Natural killer cell treated with Interleukin-12 subunit alpha and Interleukin-12 subunit beta and Interleukin-15 and Interleukin-18, amount 100 ng/mL, for 72 hours (primary cell): ENCODE data around the gene SUMF1. TPM values are rescaled to one million over a fixed set of nuclear protein-coding genes. Genes with fewer than 3 reads are reported as not detected.
A peak's percentile ranks its signal among the peaks of the same experiment; 100 is the strongest.

Experiments
- ATAC-seq, 2 donors: fragments of 150-1000 bp; cut with Tn5 transposase in 1 of 2; sonication (Bioruptor Pico), chemical (Tn5 transposase) in 1 of 2; 2 replicates each; pipeline ENCODE4 v1.10.0; 2021
- DNase-seq: peaks from one replicate; pipeline ENCODE4 v3.0.0; 2022; ENCODE audit warnings: low spot score
- H3K27ac Mint-ChIP-seq, 2 donors: 1 replicate in 1 of 2; 2 replicates in 1 of 2; pipeline ENCODE4 v1.8.0; 2022; ENCODE audit warnings: mixed read lengths in 2 of 2, mild to moderate bottlenecking in 1 of 2, moderate library complexity in 1 of 2
- H3K27me3 Mint-ChIP-seq, 2 donors: 1 replicate in 1 of 2; 2 replicates in 1 of 2; pipeline ENCODE4 v1.8.0; 2022; ENCODE audit warnings: mixed read lengths in 2 of 2
- H3K36me3 Mint-ChIP-seq: one replicate; pipeline ENCODE4 v1.8.0; 2022; ENCODE audit warnings: mixed read lengths
- H3K4me1 Mint-ChIP-seq, 2 donors: 1 replicate in 1 of 2; 2 replicates in 1 of 2; pipeline ENCODE4 v1.8.0; 2022; ENCODE audit warnings: low read depth in 2 of 2, mixed read lengths in 2 of 2, mild to moderate bottlenecking in 1 of 2
- H3K4me3 Mint-ChIP-seq: one replicate; pipeline ENCODE4 v1.8.0; 2022; ENCODE audit warnings: mixed read lengths
- H3K9me3 Mint-ChIP-seq: 2 replicates; pipeline ENCODE4 v1.8.0; 2022; ENCODE audit warnings: mixed read lengths
- total RNA-seq, 2 donors: library from RNA; stranded (reverse); gene quantifications; one replicate each; pipeline ENCODE4 v1.2.3, GENCODE V29; 2022

Gene SUMF1
- total RNA-seq, 2 donors from 2014 or later = 13.6 to 13.7 TPM

DNA sequence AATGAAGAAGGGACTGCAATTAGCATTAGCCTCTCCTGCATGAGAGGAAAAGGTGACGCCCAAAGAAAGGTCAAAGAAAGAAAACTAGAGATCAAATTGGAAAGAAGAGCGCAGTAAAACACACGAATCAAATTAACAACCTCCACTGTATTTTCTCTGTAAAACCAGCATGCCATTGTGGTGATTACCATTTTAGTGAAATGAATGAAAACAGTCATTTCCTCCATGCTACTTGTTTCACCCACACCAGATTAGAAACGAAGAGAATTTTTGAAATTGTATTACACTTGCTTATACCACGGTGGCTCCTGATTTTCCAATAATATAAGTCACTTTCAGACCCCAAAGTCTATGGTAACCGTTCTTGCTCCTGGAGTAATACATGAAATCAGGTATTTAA lies 71.6 kb downstream of the SUMF1 start:
- Mint-ChIP-seq H3K4me3 (peak overlapping the region; percentile 70), H3K27me3 (no peaks in the 10 kb centered on the region), H3K9me3 (no peaks in the 10 kb centered on the region), H3K4me1 (peaks cover 37 to 43% of the 10 kb centered on the region in 2 donors), H3K27ac (peak overlapping the region; percentile 95 to 98), H3K36me3 (peaks cover 25% of the 10 kb centered on the region)
- peak in 1 of 2 donors; percentile 42 for ATAC-seq
- DNase-seq = no peak

DNA sequence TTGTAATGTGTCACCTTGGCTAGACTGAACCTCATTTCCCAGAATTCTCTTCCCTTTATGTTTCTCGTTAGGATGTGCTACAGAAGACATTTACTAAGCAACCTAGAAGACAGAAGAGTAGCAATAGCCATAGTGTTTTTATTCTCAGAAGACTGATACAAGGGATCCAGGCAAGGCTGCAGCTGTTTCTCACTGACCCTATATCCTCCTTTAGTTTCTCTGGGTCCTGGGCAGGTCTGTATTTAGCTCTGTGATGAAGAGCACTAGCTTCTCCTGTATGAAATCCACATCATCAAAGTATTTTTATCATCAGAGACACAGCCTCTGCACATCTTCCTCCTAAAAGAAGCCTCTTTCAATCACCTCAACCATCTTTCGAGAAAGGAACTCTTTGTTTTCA lies 72.5 kb downstream of the SUMF1 start:
- no peak for DNase-seq
- H3K27ac Mint-ChIP-seq = peak overlapping the region; percentile 95 to 98
- peaks cover 37 to 43% of the 10 kb centered on the region in 2 donors for H3K4me1 Mint-ChIP-seq
- H3K9me3 Mint-ChIP-seq = no peaks in the 10 kb centered on the region
- H3K4me3 Mint-ChIP-seq = peak overlapping the region; percentile 70
- ATAC-seq = peak; percentile 48 to 59
- H3K27me3 Mint-ChIP-seq = no peaks in the 10 kb centered on the region
- peaks cover 25% of the 10 kb centered on the region for H3K36me3 Mint-ChIP-seq

DNA sequence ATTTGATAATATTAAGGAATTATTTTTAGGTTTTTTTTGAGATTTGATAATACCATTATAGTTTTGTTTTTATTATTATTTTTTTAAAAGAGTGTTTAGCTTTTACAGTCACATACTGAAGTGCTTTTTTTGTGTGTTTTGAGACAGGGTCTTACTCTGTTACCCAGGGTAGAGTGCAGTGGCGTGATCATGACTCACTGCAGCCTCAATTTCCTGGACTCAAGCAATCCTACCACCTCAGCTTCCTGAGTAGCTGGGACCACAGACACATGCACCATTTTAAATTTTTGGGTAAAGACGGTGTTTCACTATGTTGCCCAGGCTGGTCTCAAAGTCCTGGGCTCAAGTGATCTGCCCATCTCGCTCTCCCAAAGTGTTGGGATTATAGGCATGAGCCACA lies 73.0 kb downstream of the SUMF1 start:
- no peaks in the 10 kb centered on the region for H3K9me3 Mint-ChIP-seq
- H3K36me3 Mint-ChIP-seq = peaks cover 25% of the 10 kb centered on the region
- peak; percentile 90 to 91 for ATAC-seq
- H3K4me3 Mint-ChIP-seq = peak overlapping the region; percentile 70
- peak; percentile 70 for DNase-seq
- peak overlapping the region; percentile 95 to 98 for H3K27ac Mint-ChIP-seq
- H3K27me3 Mint-ChIP-seq = no peaks in the 10 kb centered on the region
- peaks cover 37 to 43% of the 10 kb centered on the region in 2 donors for H3K4me1 Mint-ChIP-seq

DNA sequence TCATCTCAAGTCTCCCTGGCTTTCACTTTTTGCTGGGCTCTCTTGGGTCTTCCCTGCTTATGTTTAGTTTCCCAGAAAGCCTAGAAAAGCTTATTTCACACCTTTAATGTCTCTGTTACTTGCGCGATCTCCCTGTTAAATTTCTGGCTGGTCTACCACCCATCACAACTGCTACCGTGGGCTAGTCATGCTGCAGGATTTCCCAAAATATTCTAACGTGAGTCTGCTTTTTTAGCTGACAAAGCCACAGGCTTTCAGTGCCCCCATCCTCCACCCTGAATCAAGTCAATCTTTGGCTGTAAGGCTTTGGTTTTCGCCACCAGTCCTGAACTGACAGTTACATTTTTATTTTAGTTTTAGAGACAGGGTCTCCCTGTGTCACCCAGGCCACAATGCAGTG lies 74.1 kb downstream of the SUMF1 start:
- H3K27ac Mint-ChIP-seq = peak overlapping the region; percentile 95 to 98
- no peak for DNase-seq
- H3K4me3 Mint-ChIP-seq = peak overlapping the region; percentile 75
- H3K9me3 Mint-ChIP-seq = no peaks in the 10 kb centered on the region
- H3K36me3 Mint-ChIP-seq = peaks cover 25% of the 10 kb centered on the region
- peaks cover 39 to 49% of the 10 kb centered on the region in 2 donors for H3K4me1 Mint-ChIP-seq
- no peaks in the 10 kb centered on the region for H3K27me3 Mint-ChIP-seq
- peak; percentile 37 to 64 for ATAC-seq

DNA sequence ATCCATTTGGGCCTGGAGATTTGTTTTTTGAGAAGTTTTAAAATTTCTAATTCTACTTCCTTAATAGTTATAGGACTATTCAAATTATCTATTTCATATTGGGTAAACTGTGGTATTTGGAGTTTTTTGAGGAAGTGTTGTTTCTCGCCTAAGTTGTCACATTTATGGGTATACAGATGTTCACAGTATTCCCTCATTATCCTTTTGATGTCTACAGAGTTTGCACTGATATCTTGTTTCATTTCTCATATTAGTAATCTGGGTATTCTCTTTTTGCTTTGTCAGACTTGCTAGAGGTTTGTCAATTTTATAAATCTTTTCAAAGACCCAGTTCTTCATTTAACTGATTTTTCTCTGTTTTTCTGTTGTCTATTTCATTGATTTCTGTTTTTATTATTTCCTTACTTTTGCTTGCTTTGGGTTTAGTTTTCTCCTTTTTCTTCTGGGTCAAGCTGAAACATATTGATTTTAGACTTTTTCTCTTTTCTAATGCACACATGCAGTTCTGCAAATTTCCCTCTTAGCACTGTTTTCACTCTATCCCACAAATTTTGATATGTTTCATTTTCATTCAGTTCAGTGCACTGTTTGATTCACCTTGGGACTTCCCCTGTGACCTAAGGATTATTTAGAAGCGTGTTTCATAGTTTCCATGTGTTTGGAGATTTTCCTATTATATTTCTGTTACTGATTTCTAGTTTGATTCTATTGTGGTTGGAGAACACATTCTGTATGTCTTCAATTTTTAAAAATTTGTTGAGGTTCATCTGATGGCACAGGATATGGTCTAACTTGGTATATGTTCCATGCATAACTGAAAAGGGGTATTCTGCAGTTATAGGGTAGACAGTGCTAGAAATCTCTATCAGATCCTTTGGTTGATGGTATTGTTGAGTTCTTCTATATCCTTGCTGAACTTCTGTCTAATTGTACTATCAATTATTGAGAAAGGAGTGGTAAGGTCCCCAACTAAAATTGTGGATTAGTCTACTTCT lies 79.6 kb downstream of the SUMF1 start:
- DNase-seq = no peak
- no peaks in the 10 kb centered on the region for H3K27me3 Mint-ChIP-seq
- peaks cover 8% of the 10 kb centered on the region for H3K36me3 Mint-ChIP-seq
- peak overlapping the region; percentile 25 to 65 for H3K27ac Mint-ChIP-seq
- ATAC-seq = peak; percentile 55 to 60
- no peaks in the 10 kb centered on the region for H3K9me3 Mint-ChIP-seq
- H3K4me3 Mint-ChIP-seq = peak overlapping the region; percentile 18
- peaks cover 8 to 21% of the 10 kb centered on the region in 2 donors for H3K4me1 Mint-ChIP-seq

DNA sequence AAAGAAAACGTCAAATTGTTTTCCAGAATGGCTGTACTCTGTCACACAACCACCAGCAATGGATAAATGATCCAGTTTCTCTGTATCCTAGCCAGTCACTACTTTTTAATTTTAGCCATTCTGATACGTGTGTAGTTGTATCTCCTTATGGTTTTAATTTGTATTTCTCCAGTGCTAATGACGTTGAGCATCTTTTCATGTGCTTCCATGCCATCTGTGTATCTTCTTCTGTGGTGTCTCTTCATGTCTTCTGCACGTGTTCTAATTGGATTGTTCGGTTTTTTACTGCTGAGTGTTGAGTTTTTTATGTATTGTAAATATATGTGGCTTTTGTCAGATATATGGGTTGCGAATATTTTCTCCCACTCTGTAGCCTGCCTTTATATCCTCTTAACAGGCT lies 81.9 kb downstream of the SUMF1 start:
- Mint-ChIP-seq H3K4me1 (peaks cover 8 to 21% of the 10 kb centered on the region in 2 donors), H3K27ac (no peak overlapping the region), H3K27me3 (no peaks in the 10 kb centered on the region), H3K36me3 (peaks cover 4% of the 10 kb centered on the region), H3K4me3 (no peak overlapping the region), H3K9me3 (no peaks in the 10 kb centered on the region)
- no peak for ATAC-seq
- no peak for DNase-seq

DNA sequence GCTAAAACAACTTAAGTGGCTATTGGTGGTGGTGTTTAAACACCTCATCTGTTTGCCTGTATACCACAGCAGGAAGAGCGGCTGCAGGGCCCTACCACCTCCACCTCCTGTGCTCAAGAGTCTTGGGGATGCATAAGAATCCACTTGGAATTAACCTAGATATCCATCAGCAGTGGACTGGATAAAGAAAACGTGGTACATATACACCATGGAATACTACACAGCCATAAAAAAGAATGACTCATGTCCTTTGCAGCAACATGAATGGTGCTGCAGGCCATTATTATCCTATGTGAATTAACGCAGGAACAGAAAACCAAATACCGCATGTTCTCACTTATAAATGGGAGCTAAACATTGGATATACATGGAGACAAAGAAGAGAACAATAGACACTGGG lies 87.1 kb downstream of the SUMF1 start:
- DNase-seq (no peak), ATAC-seq (no peak)
- no peaks in the 10 kb centered on the region for H3K4me1 Mint-ChIP-seq
- no peaks in the 10 kb centered on the region for H3K27me3 Mint-ChIP-seq
- no peak overlapping the region for H3K4me3 Mint-ChIP-seq
- H3K27ac Mint-ChIP-seq = no peak overlapping the region
- H3K36me3 Mint-ChIP-seq = peaks cover 16% of the 10 kb centered on the region
- no peaks in the 10 kb centered on the region for H3K9me3 Mint-ChIP-seq

DNA sequence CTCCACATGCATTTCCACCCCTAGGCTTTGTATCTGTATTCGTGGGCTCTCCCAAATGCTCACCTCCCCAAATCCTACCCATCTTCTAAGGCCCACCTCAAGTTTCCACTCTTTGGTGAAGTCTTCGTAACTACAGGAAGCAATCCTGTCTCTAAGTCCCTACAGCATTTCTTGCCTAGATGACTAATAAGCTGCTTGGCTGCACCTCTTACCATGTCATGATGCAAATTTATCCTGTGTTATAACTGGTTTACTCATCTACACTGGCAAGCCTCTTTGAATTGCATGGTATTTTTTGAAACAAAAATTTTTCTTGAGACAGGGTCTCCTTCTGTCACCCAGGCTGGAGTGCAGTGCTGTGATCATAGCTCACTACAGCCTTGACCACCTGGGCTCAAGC lies 90.6 kb downstream of the SUMF1 start:
- peaks cover 30% of the 10 kb centered on the region for H3K36me3 Mint-ChIP-seq
- no peaks in the 10 kb centered on the region for H3K4me1 Mint-ChIP-seq
- H3K9me3 Mint-ChIP-seq = peaks cover 5% of the 10 kb centered on the region
- H3K27me3 Mint-ChIP-seq = no peaks in the 10 kb centered on the region
- H3K4me3 Mint-ChIP-seq = no peak overlapping the region
- no peak overlapping the region for H3K27ac Mint-ChIP-seq
- DNase-seq (no peak), ATAC-seq (peak in 1 of 2 donors; percentile 36)

DNA sequence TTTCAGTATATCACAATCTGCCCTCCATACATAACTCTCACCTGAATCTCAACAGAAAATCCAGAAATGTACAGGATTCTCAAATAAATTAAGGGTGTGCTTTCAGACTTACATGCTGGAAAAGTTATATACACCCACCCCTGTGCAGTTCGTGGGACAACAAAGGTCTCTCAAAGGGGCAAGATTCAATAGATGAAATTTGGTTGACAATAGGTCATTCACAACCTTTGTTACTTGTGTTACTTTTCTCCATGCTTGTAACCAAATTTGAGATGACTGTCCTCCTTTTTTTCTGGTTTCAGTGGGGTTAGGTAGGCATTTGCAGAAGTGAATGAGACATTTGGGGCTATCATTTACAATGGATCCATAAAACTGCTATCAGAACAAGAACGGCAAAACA lies 91.2 kb downstream of the SUMF1 start:
- Mint-ChIP-seq H3K27me3 (no peaks in the 10 kb centered on the region), H3K4me3 (no peak overlapping the region), H3K4me1 (no peaks in the 10 kb centered on the region), H3K27ac (no peak overlapping the region), H3K9me3 (peaks cover 5% of the 10 kb centered on the region), H3K36me3 (peaks cover 30% of the 10 kb centered on the region)
- ATAC-seq = no peak
- no peak for DNase-seq

DNA sequence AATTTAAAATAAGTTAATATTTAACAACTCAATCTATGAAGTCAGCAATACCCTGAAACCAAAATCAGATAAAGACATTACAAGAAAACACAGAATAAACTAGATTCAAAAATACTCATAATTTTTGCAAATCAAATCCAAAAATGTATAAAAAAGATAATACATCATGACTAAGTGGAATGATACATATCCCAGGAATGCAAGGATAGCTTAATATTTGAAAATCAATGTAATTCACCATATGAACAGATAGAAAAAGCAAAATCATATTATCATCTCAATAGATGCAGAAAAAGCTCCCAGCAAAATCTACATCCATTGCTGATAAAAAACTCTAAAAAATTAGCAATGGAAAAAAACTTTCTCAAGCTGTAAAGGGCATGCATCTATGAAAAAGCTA lies 93.4 kb downstream of the SUMF1 start:
- DNase-seq = no peak
- Mint-ChIP-seq H3K9me3 (peaks cover 5% of the 10 kb centered on the region), H3K27me3 (no peaks in the 10 kb centered on the region), H3K4me3 (no peak overlapping the region), H3K36me3 (peaks cover 30% of the 10 kb centered on the region), H3K27ac (no peak overlapping the region), H3K4me1 (no peaks in the 10 kb centered on the region)
- no peak for ATAC-seq

DNA sequence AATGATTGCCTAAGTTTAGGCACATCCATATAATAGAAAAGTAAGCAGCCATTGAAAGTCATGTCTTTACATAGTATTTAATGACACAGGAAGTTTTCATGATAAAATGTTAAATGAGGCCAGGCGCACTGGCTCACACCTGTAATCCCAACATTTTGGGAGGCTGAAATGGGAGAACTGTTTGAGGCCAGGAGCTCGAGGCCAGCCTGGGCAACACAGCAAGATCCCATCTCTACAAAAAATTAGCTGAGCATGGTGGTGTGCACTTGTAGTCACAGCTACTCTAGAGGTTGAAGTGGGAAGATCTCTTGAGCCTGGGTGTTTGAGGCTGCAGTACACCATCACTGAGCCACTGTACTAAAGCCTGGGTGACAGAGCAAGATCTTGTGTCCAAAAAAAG lies 104.5 kb downstream of the SUMF1 start:
- DNase-seq = no peak
- Mint-ChIP-seq H3K4me3 (no peak overlapping the region), H3K9me3 (no peaks in the 10 kb centered on the region), H3K4me1 (no peaks in the 10 kb centered on the region), H3K36me3 (no peaks in the 10 kb centered on the region), H3K27me3 (no peaks in the 10 kb centered on the region), H3K27ac (no peak overlapping the region)
- ATAC-seq = no peak

DNA sequence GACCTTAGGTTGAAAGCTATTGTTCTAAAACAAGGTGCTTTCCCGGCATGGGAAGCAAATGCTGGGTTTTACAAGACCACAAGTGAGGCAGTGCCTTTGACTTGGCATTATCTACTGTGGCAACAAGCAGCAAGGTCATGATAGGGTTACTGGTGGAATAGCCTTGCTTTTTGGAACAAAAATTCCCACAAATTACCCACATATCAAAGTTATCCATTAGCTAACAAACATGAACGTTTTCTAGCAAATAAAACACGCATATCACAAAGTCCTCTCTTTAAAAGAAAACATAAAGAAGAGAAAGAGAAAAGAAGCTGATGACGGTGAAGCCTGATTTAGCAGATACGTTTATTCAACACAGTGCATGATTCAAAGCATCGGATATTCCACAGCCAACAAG lies 106.3 kb downstream of the SUMF1 start:
- no peaks in the 10 kb centered on the region for H3K9me3 Mint-ChIP-seq
- DNase-seq (no peak), ATAC-seq (no peak)
- no peak overlapping the region for H3K4me3 Mint-ChIP-seq
- H3K27me3 Mint-ChIP-seq = no peaks in the 10 kb centered on the region
- H3K27ac Mint-ChIP-seq = no peak overlapping the region
- no peaks in the 10 kb centered on the region for H3K4me1 Mint-ChIP-seq
- H3K36me3 Mint-ChIP-seq = no peaks in the 10 kb centered on the region

DNA sequence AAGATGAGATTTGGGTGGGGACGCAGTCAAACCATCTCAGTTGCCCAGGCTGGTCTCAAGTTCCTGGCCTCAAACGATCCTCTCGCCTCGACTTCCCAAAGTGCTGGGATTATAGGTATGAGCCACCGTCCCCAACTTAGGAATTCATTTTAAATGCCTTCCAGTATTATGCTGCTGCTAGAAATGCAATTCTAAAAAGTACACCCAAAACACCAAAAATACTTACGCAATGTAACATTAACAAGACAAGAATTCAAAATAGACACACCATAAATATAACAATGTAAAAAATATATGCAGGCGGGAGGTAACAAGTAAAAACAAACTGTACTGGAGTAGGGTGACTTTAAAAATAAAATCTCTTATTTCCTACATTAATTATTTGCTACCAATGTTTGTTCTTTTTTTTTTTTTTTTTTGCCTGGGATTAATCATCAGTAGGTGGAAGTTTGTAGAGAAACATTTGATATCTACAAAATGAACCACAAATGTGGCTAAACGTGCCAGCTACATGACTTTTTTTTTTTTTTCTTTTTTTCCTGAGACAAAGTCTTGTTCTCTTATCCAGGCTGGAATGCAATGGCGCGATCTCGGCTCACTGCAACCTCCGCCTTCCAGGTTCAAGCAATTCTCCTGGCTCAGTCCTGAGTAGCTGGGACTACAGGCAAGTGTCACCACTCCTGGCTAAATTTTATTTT lies 107.1 kb downstream of the SUMF1 start:
- H3K27ac Mint-ChIP-seq = peak overlapping the region in 1 of 2 donors; percentile 77
- H3K27me3 Mint-ChIP-seq = no peaks in the 10 kb centered on the region
- H3K4me1 Mint-ChIP-seq = no peaks in the 10 kb centered on the region
- DNase-seq (no peak), ATAC-seq (no peak)
- H3K36me3 Mint-ChIP-seq = no peaks in the 10 kb centered on the region
- H3K4me3 Mint-ChIP-seq = no peak overlapping the region
- H3K9me3 Mint-ChIP-seq = no peaks in the 10 kb centered on the region

DNA sequence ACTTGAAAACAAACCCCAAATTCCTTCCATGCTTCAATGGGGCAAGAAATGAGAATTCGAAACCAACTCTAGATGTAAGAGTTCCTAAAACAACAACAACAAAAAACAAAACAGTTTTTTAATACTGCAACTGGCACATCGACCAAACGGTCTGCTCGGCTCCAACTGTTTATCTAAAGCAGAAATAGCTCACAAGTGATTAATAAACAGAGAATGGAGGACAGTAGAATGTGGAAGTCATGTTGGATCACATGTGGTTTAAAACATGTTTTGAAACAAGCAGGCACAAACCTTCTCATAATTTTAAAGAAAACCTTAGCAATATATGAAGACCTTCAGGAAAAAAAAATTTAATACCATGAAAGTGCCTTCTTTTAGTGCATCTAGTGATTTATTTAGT lies 108.8 kb downstream of the SUMF1 start:
- no peaks in the 10 kb centered on the region for H3K9me3 Mint-ChIP-seq
- no peak overlapping the region for H3K27ac Mint-ChIP-seq
- H3K4me1 Mint-ChIP-seq = no peaks in the 10 kb centered on the region
- H3K27me3 Mint-ChIP-seq = no peaks in the 10 kb centered on the region
- no peak overlapping the region for H3K4me3 Mint-ChIP-seq
- ATAC-seq (no peak), DNase-seq (no peak)
- H3K36me3 Mint-ChIP-seq = no peaks in the 10 kb centered on the region
